Right atrium auricular region (tissue), 2 donors: ENCODE results near the gene LPIN1. TPM values are rescaled to one million over a fixed set of nuclear protein-coding genes. Genes with fewer than 3 reads are reported as not detected.

Source experiments
- DNase-seq: peaks from one replicate; pipeline ENCODE4 v3.0.0-alpha.2; 2019; ENCODE audit warnings: low spot score
- H3K27ac ChIP-seq, 2 donors: fragments of 200-600 bp; sonication (generic); 1 replicate in 1 of 2; 2 replicates in 1 of 2; pipeline ENCODE4 v1.5.1; 2016 to 2019
- H3K27me3 ChIP-seq, 2 donors: fragments of 200-600 bp; sonication (generic); one replicate each; pipeline versions ENCODE4 v1.5.1 to v1.6.0; 2017 to 2019
- H3K36me3 ChIP-seq: fragments of 200-600 bp; sonication (generic); one replicate; pipeline ENCODE4 v1.5.1; 2016
- H3K4me1 ChIP-seq, 2 donors: fragments of 200-600 bp; sonication (generic); one replicate each; pipeline versions ENCODE4 v1.5.1 to v1.6.0; 2017 to 2019
- H3K4me3 ChIP-seq, 2 donors: fragments of 200-600 bp; sonication (generic); 1 replicate in 1 of 2; 2 replicates in 1 of 2; pipeline ENCODE4 v1.5.1; 2017 to 2019; ENCODE audit warnings: mild to moderate bottlenecking in 1 of 2, moderate library complexity in 1 of 2
- H3K9me3 ChIP-seq, 2 donors: fragments of 200-600 bp; sonication (generic); one replicate each; pipeline ENCODE4 v1.5.1; 2019
- CTCF ChIP-seq, 2 donors: fragments of 200-600 bp; sonication (generic); IDR thresholded peaks; one replicate each; pipeline ENCODE4 v1.5.1; 2019; ENCODE audit warnings: antibody characterized with exemption in 2 of 2
- total RNA-seq, 2 donors: library from RNA; depleted of rRNA; stranded (reverse); fragments of >200 nt; gene quantifications; one replicate each; pipeline ENCODE4 v1.1.0, GENCODE V29; 2016

Gene LPIN1
- total RNA-seq, 2 donors from 2014 or later, result 21.0 to 27.4 TPM

GRCh38 chr2:11745613-11746375 lies 638 bp upstream of the LPIN1 start:
- Histone ChIP-seq H3K9me3 (no peaks in the 10 kb centered on the region), H3K27ac (peak overlapping the region; percentile 90 to 94), H3K36me3 (no peaks in the 10 kb centered on the region), H3K4me1 (peaks cover 0 to 69% of the 10 kb centered on the region in 2 donors), H3K4me3 (peak overlapping the region in 1 of 2 donors; percentile 80), H3K27me3 (no peaks in the 10 kb centered on the region)
- no peak for TF ChIP-seq CTCF (IDR thresholded peaks at IDR 0.05)
- DNase-seq, result no peak

GRCh38 chr2:11746807-11747459 lies 501 bp downstream of the LPIN1 start:
- no peak for DNase-seq
- Histone ChIP-seq H3K27ac (peak overlapping the region; percentile 90 to 94), H3K4me3 (peak overlapping the region; percentile 80 to 87), H3K4me1 (peaks cover 0 to 73% of the 10 kb centered on the region in 2 donors), H3K27me3 (no peaks in the 10 kb centered on the region), H3K9me3 (no peaks in the 10 kb centered on the region), H3K36me3 (no peaks in the 10 kb centered on the region)
- TF ChIP-seq CTCF (IDR thresholded peaks at IDR 0.05), result no peak

- peaks cover 0 to 79% of the 10 kb centered on the region in 2 donors for H3K4me1 ChIP-seq
- H3K36me3 ChIP-seq, result no peaks in the 10 kb centered on the region
- H3K27ac ChIP-seq, result peak overlapping the region in 1 of 2 donors; percentile 90
- H3K27me3 ChIP-seq, result no peaks in the 10 kb centered on the region
- peak overlapping the region in 1 of 2 donors; percentile 87 for H3K4me3 ChIP-seq
- no peak for TF ChIP-seq CTCF (IDR thresholded peaks at IDR 0.05)
- no peak for DNase-seq
- no peaks in the 10 kb centered on the region for H3K9me3 ChIP-seq
Measured at GRCh38 chr2:11748018-11748860, 1.8 kb downstream of the LPIN1 start.

GRCh38 chr2:11748861-11749645 lies 2.6 kb downstream of the LPIN1 start:
- no peaks in the 10 kb centered on the region for H3K36me3 ChIP-seq
- no peak overlapping the region for H3K4me3 ChIP-seq
- no peaks in the 10 kb centered on the region for H3K9me3 ChIP-seq
- H3K27ac ChIP-seq, result peak overlapping the region in 1 of 2 donors; percentile 49
- H3K27me3 ChIP-seq, result no peaks in the 10 kb centered on the region
- H3K4me1 ChIP-seq, result peaks cover 0 to 79% of the 10 kb centered on the region in 2 donors
- no peak for TF ChIP-seq CTCF (IDR thresholded peaks at IDR 0.05)
- no peak for DNase-seq
